Natural killer cell (primary cell): ENCODE results near the gene CLIC6. TPM values are rescaled to one million over a fixed set of nuclear protein-coding genes. Genes with fewer than 3 reads are reported as not detected.

ENCODE experiments used
- ATAC-seq, 3 donors: fragments of 150-1000 bp in 2 of 3; fragments of 200-7000 bp in 1 of 3; cut with Tn5 transposase; 1 replicate in 1 of 3; 2 replicates in 2 of 3; pipeline ENCODE4 v1.10.0; 2021; ENCODE audit warnings: mild to moderate bottlenecking in 2 of 3, moderate library complexity in 2 of 3
- DNase-seq, 2 donors: peaks; one replicate each; pipeline versions ENCODE4 v3.0.0 to v3.0.0-alpha.2; 2013 to 2021; ENCODE audit warnings: mixed read lengths in 1 of 2
- H3K27ac ChIP-seq: one replicate; pipeline ENCODE4 v1.5.1; 2013; ENCODE audit warnings: mild to moderate bottlenecking, low read length
- H3K27me3 ChIP-seq: one replicate; pipeline ENCODE4 v1.6.1; 2013; ENCODE audit warnings: low read length; ENCODE audit not compliant: control insufficient read depth, insufficient read depth
- H3K36me3 ChIP-seq: one replicate; pipeline ENCODE4 v1.6.1; 2013; ENCODE audit warnings: low read length; ENCODE audit not compliant: control insufficient read depth, insufficient read depth
- H3K4me1 ChIP-seq: one replicate; pipeline ENCODE4 v1.6.1; 2013; ENCODE audit warnings: low read length; ENCODE audit not compliant: control insufficient read depth, insufficient read depth
- H3K4me3 ChIP-seq: one replicate; pipeline ENCODE4 v1.5.1; 2013; ENCODE audit warnings: low read length
- H3K9me3 ChIP-seq: one replicate; pipeline ENCODE4 v1.6.1; 2013; ENCODE audit warnings: low read length; ENCODE audit not compliant: control insufficient read depth, insufficient read depth
- H3K27ac Mint-ChIP-seq, 2 donors: one replicate each; pipeline ENCODE4 v1.8.0; 2022; ENCODE audit warnings: mild to moderate bottlenecking in 2 of 2, mixed read lengths in 2 of 2, moderate library complexity in 1 of 2
- H3K27me3 Mint-ChIP-seq, 2 donors: one replicate each; pipeline ENCODE4 v1.8.0; 2022; ENCODE audit warnings: low read depth in 2 of 2, mixed read lengths in 2 of 2
- H3K36me3 Mint-ChIP-seq: one replicate; pipeline ENCODE4 v1.8.0; 2022; ENCODE audit warnings: mixed read lengths
- H3K4me1 Mint-ChIP-seq, 2 donors: one replicate each; pipeline ENCODE4 v1.8.0; 2022; ENCODE audit warnings: mixed read lengths in 2 of 2
- H3K4me3 Mint-ChIP-seq: one replicate; pipeline ENCODE4 v1.8.0; 2022; ENCODE audit warnings: mild to moderate bottlenecking, moderate library complexity, mixed read lengths
- H3K9me3 Mint-ChIP-seq, 2 donors: one replicate each; pipeline ENCODE4 v1.8.0; 2022; ENCODE audit warnings: mixed read lengths in 2 of 2
- WGBS: methylation state at CpG from one replicate; pipeline ENCODE4 v1.1.7; 2013; ENCODE audit warnings: missing lambda C conversion rate; ENCODE audit not compliant: insufficient coverage; 5-methylcytosine and 5-hydroxymethylcytosine counted together
- intact Hi-C: fragments of 100-400 bp; cut with micrococcal nuclease; formaldehyde crosslinking; loops from one replicate; pipeline ENCODE4 v1.14.2; 2022
- total RNA-seq, 4 donors: library from RNA; stranded (reverse); fragments of 120-200 nt in 1 of 4; gene quantifications; one replicate each; pipeline versions ENCODE4 v1.2.3 to v1.2.4, GENCODE V29; 2013 to 2022
- TF ChIP-seq, protein P1 (sequence below): fragments of 200-600 bp; IDR thresholded peaks from one replicate; pipeline ENCODE4 v1.8.0; 2022; ENCODE audit warnings: antibody characterized with exemption

CLIC6 gene
- total RNA-seq, 3 donors from 2014 or later (not counting 1 experiment from before 2014, with no cell fraction given): not detected

DNA sequence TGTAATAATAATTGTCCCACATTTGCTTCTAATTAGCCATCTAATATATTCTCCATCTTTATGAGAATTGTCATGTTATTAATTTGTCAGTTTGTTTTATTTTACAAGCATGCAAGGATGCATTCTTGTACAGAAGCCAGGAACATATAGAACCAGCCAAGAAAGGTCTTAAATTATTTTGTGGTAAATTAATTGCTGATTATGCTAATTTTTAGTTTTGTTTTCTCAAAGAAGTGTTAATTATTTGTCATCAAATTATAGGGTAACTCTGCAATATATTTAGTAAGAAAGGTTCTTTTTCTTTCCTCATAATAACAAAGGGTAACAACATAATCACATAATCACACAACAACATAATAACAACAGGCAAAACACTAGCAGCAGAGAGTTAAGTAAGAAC, 5.7 kb downstream of the CLIC6 start:
- Mint-ChIP-seq H3K4me1 (peaks cover 0 to 8% of the 10 kb centered on the region in 2 donors), H3K27ac (no peak overlapping the region), H3K36me3 (peaks cover 5% of the 10 kb centered on the region), H3K9me3 (no peaks in the 10 kb centered on the region), H3K4me3 (no peak overlapping the region), H3K27me3 (peaks cover 29 to 56% of the 10 kb centered on the region in 2 donors)
- Histone ChIP-seq H3K36me3 (no peaks in the 10 kb centered on the region), H3K27me3 (peaks cover 11% of the 10 kb centered on the region), H3K27ac (no peak overlapping the region), H3K4me1 (peaks cover 11% of the 10 kb centered on the region), H3K9me3 (no peaks in the 10 kb centered on the region), H3K4me3 (no peak overlapping the region)
- intact Hi-C loops: loop anchor here (2.0 kb wide), 1 partner anchor 60 kb away; the partner anchor contains the start of gene RCAN1
- DNase-seq: no peak
- TF ChIP-seq, protein P1, sequence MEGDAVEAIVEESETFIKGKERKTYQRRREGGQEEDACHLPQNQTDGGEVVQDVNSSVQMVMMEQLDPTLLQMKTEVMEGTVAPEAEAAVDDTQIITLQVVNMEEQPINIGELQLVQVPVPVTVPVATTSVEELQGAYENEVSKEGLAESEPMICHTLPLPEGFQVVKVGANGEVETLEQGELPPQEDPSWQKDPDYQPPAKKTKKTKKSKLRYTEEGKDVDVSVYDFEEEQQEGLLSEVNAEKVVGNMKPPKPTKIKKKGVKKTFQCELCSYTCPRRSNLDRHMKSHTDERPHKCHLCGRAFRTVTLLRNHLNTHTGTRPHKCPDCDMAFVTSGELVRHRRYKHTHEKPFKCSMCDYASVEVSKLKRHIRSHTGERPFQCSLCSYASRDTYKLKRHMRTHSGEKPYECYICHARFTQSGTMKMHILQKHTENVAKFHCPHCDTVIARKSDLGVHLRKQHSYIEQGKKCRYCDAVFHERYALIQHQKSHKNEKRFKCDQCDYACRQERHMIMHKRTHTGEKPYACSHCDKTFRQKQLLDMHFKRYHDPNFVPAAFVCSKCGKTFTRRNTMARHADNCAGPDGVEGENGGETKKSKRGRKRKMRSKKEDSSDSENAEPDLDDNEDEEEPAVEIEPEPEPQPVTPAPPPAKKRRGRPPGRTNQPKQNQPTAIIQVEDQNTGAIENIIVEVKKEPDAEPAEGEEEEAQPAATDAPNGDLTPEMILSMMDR: no peak
- ATAC-seq: no peak

DNA sequence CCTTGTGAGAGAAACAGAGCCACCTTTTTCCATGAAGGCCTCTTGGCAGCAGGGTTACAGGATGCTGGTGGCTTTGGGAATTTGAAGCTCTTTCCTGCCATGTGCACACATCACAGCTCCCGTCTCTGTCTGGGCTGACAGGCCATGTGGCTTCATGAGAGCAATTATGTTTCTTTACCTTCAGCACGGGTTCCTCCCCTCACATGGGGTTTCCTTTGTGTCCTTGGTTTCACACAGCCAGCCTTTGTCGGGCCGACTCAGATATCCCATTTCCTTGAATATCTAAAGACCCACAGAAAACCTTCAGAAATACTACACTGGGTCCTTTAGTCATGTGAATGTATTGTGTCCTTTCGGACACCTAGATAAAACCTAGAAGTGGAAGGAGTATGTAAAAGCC, 7.1 kb downstream of the CLIC6 start:
- no peaks in the 10 kb centered on the region for H3K9me3 ChIP-seq
- Mint-ChIP-seq H3K4me3 (no peak overlapping the region), H3K9me3 (no peaks in the 10 kb centered on the region), H3K36me3 (peaks cover 5% of the 10 kb centered on the region), H3K27me3 (peaks cover 28 to 53% of the 10 kb centered on the region in 2 donors), H3K27ac (no peak overlapping the region), H3K4me1 (peaks cover 0 to 4% of the 10 kb centered on the region in 2 donors)
- no peaks in the 10 kb centered on the region for H3K36me3 ChIP-seq
- H3K27ac ChIP-seq: no peak overlapping the region
- 87% methylated on average over 4 of the region's 5 CpGs for WGBS
- DNase-seq: no peak
- intact Hi-C loops: loop anchor here (2.0 kb wide), 1 partner anchor 61 kb away; the partner anchor contains the start of gene RCAN1
- TF ChIP-seq, protein P1: no peak
- H3K4me3 ChIP-seq: no peak overlapping the region
- H3K4me1 ChIP-seq: no peaks in the 10 kb centered on the region
- ATAC-seq: no peak
- peaks cover 8% of the 10 kb centered on the region for H3K27me3 ChIP-seq

GRCh38 chr21:34679051-34679450, 10.3 kb downstream of the CLIC6 start:
- intact Hi-C loops: no loop called here
- Mint-ChIP-seq H3K9me3 (peaks cover 2 to 3% of the 10 kb centered on the region in 2 donors), H3K4me1 (no peaks in the 10 kb centered on the region), H3K36me3 (peaks cover 6% of the 10 kb centered on the region), H3K4me3 (no peak overlapping the region), H3K27me3 (peaks cover 12 to 37% of the 10 kb centered on the region in 2 donors), H3K27ac (no peak overlapping the region)
- TF ChIP-seq, protein P1: no peak
- DNase-seq: no peak
- 37% methylated on average over 5 of the region's 5 CpGs for WGBS
- Histone ChIP-seq H3K27ac (no peak overlapping the region), H3K36me3 (no peaks in the 10 kb centered on the region), H3K4me3 (no peak overlapping the region), H3K4me1 (no peaks in the 10 kb centered on the region), H3K27me3 (no peaks in the 10 kb centered on the region), H3K9me3 (peaks cover 6% of the 10 kb centered on the region)
- ATAC-seq: no peak

- Mint-ChIP-seq H3K9me3 (peaks cover 2 to 3% of the 10 kb centered on the region in 2 donors), H3K4me3 (no peak overlapping the region), H3K27me3 (peaks cover 7 to 16% of the 10 kb centered on the region in 2 donors), H3K4me1 (no peaks in the 10 kb centered on the region), H3K36me3 (peaks cover 6% of the 10 kb centered on the region), H3K27ac (no peak overlapping the region)
- H3K27ac ChIP-seq: no peak overlapping the region
- peaks cover 6% of the 10 kb centered on the region for H3K9me3 ChIP-seq
- H3K27me3 ChIP-seq: no peaks in the 10 kb centered on the region
- H3K36me3 ChIP-seq: no peaks in the 10 kb centered on the region
- WGBS: 78% methylated on average over 1 of the region's 2 CpGs
- ATAC-seq (no peak), DNase-seq (no peak)
- intact Hi-C loops: no loop called here
- TF ChIP-seq, protein P1: no peak
- H3K4me1 ChIP-seq: no peaks in the 10 kb centered on the region
- H3K4me3 ChIP-seq: no peak overlapping the region
These were observed 15.5 kb downstream of the CLIC6 start for GRCh38 chr21:34684174-34684876.
